GM19035 (cell line): ENCODE data around the gene NFIA.

Experiments used
- ATAC-seq: cut with Tn5 transposase; IDR thresholded peaks from one replicate; pipeline ENCODE4 v1.9.1; 2021; ENCODE audit not compliant: unreplicated experiment

The NFIA gene

GRCh38 chr1:61240878-61241277, 158.5 kb downstream of the NFIA start:
- ATAC-seq: no peak

DNA sequence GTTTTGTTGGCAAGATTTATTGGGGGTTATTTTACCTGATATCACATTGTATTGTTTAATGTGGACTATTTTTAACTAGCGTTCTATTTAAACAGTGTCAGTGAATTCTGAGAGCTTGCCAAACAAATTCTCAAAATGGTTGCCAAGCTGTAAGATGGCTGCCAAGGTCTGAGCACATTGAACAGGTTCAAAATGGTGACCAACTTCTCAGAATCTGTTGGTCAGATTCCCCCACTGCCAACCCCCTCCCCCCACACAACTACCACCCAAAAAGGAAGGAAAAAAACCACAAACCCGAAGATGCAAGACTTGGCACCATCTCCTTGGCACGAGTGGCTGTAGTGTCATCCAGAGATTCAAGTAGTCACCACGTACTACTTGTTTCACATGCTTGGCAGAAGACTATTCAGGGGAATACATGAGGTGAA, 159.1 kb downstream of the NFIA start:
- no peak for ATAC-seq

- ATAC-seq: no peak
Observed at GRCh38 chr1:61241973-61242381, 159.6 kb downstream of the NFIA start.

- no peak for ATAC-seq
Observed at GRCh38 chr1:61244114-61244513, 161.8 kb downstream of the NFIA start.

- no peak for ATAC-seq
Observed at GRCh38 chr1:61245696-61246400, 163.5 kb downstream of the NFIA start.

GRCh38 chr1:61247051-61247825, 164.9 kb downstream of the NFIA start:
- no peak for ATAC-seq

DNA sequence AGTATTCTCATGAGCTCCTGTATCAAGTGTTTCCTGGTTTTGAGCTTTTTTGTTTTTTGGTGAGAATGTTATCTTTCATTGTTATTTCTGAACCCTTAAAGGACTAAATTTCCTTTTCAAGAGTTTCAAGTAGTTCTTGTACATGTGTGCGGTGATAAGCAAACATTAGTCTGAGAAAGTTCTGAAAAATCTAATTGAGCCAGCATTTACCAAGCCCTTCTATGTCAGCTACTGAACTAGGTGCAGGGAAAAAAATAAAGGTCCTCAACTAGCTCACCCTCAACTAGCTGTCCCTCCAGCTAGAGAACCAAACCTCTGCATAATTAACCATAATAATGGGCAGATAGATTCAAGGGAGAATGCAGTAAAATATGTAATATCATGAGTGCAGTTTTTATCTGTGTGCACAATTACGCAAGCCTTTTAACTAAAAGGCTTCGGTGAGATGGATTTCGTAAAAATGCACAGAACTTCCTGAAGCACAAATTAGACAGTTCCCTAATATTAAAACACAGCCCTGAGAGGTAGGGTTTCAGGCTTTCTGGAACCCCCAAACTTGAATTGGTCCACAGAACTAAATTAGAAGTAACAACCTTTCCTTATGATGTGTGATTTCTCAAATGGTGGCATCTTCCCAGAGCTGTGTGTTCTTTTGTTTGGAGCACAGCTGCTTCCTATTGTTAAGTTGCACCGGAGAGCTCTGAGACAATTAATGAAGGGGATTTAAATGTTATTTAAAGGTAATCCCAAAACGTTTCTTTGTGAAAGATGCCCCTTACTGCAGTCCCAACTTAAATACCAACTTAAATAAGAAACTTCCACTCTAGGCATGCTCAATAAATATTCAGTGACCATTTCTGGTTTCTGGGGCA, 165.8 kb downstream of the NFIA start:
- no peak for ATAC-seq

DNA sequence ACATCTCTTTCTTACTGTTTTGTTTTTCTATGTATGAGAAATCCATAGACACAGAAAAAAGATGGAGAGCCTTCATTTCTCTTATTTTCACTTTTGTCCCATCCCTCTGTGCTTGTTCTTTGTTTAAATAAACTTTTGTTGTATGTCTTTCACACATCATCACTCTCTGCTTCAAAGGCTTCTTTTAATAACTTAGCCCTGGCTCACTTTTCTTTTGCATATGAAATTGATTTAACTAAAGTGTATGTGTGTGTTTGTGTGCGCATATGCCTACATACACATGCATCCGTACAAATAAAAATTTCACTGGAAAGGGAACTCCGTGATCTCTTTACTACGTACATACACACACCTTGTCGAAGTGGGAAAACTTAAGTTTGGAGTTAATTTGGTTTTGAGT, 168.6 kb downstream of the NFIA start:
- no peak for ATAC-seq

GRCh38 chr1:61253059-61253735, 170.8 kb downstream of the NFIA start:
- ATAC-seq: no peak

DNA sequence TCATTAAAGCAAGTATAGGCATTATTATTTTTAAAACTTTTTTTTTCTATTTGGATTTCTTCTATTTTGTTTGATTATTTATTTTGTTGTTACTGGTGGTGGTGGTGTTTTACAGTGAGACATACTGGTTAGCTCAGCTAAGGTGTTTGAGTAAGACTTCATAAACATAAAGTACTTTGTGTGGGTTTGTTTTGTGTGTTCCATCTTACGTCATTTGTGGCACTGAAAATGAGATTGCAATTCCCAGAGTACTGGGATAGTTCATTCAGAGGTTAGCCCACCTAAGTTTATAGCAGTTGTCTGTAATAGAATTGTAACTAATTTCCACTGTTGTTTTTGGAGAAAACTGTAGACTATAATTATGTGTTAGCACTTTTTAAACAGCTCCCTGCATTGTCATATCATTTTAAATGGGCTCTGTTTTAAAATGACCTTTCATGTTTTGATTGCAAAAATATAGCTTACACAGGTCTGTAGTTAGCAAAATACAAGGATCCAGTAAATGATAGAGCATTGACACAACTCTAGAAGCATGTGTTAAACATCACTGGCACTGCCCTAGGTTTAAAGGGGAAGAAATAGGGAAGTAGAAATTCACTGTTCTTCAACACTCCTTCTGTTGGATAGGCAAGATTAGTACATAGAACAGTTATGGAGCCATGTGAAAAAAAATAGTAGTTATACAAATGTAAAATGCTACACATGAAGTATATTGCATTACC, 171.7 kb downstream of the NFIA start:
- ATAC-seq: no peak

DNA sequence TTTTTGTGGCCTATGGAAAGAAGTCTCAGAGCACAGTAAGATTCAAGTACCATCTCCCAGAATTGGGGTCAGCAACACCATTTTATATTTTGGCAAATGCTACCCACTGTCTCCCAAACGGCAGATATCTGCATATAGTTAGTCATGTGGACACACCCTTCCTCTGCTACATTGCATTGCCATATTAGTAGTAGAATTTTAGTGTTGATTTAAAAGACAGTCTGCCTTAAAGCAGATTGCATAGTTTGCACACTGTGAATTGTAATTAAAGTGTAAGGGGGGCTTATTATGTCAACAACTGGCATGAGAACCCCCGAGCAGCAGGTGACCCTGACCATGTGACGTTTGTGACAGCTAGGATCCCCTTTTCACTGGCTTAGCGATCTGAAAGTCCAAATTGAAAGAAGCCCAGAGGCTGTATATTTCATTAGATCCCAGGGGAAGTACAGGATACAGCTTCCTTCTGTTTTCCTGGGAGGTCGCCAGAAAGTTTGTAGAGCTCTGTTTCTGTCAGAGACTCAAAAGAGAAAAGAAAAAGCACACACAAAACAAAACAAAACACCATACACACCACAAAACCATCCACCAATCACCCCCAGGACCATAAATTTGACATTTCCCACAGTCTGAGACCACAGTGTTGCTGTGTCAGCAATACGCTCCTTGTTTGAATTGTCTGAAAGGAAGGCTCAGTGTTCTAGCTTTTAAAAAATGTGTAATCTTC, 172.4 kb downstream of the NFIA start:
- no peak for ATAC-seq

GRCh38 chr1:61255358-61255703, 173.0 kb downstream of the NFIA start:
- no peak for ATAC-seq

DNA sequence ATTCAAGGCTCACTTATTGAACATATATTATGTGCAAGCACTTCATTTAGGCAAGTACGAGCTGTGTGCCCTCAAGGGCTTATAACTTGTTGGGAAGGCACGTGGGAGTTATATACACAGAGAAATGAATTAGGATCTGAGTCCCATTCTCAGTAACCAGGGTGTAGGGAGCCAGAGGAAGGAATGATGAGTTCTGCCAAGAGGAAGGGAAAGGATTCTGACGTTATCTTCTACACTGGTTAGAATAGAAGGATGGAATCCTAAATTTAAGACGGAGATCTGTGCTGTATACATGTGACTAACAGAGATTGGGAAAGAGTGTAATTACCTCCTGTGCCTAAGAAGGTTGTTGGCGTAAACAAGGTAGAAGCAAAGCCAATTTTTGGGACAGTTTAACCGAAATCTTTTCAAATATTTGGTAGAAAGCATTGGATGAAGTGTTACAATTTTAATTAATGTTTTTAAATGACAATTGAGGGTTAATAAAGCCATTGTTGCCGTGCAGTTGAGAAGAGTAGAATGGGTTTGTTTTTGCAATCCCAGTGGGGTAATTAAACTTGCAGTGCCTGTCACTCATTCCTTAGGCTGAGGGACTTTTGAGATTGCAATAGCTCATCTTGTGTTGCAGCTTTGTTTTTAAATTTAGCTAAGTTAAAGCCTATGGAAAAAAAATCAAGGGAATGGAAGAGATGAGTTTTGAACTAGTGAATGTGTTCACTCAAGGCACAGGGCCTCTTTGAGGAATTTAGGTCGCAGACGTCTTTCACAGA, 177.2 kb downstream of the NFIA start:
- no peak for ATAC-seq

- no peak for ATAC-seq
Observed at GRCh38 chr1:61260171-61260570, 177.8 kb downstream of the NFIA start.

- no peak for ATAC-seq
Observed at GRCh38 chr1:61261595-61261994, 179.2 kb downstream of the NFIA start.

- no peak for ATAC-seq
Observed at GRCh38 chr1:61263905-61264824, 181.8 kb downstream of the NFIA start.

DNA sequence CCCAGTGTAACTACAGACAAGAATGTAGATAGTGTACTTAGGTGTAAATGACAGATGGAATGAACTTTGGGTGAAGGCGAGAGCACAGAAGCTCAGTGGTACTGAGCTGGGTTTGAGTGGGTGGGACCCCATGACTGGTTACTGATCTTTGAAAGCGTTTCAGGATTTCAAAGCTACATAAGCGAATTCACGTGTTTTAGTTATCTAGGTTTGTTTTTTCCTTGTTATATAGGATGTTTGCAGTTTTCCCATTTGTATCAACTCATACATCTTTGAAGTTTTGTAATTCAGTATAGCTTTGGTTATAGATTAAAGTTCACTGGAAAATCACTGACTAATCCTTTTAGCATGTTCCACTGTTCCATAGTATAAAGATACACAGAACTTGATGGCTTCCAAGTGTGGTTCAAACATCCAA, 182.5 kb downstream of the NFIA start:
- ATAC-seq: no peak

- ATAC-seq: no peak
Observed at GRCh38 chr1:61265665-61266064, 183.3 kb downstream of the NFIA start.
